Central memory CD4-positive, alpha-beta T cell (primary cell): ENCODE data around the gene WASF3.
"Not testable (repeated sequence)": the region's sequence is repeated elsewhere in the genome, so short reads cannot be mapped to it uniquely, and the experiment has no call there.

Experiments used
- DNase-seq: peaks from one replicate; pipeline ENCODE4 v3.0.0; 2022

WASF3 gene

DNA sequence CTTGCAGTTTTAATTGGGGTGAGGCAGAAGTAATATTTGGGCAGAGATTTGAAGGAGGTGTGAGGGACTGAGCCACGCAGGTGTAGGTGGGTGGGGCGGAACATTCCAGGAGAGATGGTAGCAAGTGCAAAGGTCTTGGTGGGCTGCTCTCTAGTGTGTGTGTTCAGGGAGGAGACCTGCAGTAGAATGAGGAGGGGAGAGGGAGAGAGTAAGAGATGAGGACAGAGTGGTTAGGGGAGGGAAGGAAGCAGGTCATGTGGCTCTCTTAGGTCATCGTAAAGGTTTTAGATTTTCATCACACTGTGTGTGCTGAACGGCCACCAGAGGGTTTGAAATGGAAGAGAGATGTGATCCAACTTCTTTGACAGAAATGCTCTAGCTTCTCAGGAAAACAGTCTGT lies 33.5 kb downstream of the WASF3 start:
- no peak for DNase-seq

GRCh38 chr13:26591672-26592071 lies 34.2 kb downstream of the WASF3 start:
- DNase-seq, result no peak

GRCh38 chr13:26593661-26594060 lies 36.2 kb downstream of the WASF3 start:
- no peak for DNase-seq

GRCh38 chr13:26594363-26594762 lies 36.9 kb downstream of the WASF3 start:
- no peak for DNase-seq

DNA sequence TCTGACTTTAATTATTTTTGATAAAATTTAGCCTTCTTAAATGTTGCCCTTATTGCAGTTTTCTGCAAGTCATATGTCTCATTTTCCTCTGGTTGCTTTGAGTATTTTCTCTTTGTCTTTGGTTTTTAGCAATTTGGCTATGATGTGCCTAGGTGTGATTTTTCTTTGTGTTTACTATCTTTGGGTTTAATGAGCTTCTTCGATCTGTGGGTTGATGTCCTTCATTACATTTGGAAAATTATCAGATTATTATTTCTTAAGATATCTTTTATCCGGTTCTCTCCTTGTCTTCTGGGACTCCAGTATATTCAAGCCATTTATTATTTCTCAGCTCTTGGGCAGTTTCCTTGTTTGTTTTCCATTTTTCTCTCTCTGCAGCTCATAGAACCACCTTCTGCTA lies 39.0 kb downstream of the WASF3 start:
- DNase-seq, result no peak

DNA sequence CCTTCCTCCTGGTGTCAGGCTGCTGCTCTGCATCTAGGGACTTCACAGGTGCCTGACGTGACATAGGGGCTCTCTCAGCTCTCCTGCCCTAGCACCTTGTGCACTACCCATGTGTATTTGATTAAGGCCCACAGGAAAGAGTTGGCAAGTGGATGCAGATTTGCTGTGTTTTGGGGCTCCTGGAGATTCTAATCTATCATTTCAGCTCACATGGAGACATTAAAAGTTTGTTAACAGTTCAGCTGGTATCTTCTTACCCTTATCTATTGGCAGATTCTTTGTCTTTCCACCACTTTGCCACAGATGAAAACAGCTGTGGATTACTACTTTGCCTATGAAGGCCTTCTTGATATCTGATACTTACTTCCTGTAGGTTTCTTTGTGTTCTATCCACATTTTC lies 41.9 kb downstream of the WASF3 start:
- DNase-seq, result no peak

GRCh38 chr13:26599860-26600259 lies 42.4 kb downstream of the WASF3 start:
- no peak for DNase-seq

DNA sequence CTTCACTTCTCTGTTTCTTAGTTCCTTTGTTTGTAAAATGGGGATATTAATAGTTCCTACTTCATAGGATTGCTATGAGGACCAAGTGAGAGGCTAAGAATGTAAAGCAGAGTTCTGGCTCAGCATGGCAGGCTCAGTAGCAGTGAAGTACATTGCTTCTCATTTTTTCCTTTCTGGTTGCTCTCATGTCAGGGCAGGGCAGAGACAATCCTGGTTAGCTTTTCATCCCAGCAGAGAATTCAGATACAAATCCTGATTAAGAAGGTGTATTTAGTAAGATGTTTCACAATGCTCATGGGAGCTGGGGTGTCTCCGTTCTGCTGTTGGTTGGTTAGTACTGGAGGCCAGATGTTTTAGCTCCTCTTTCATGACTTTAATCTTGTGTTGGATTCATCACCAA lies 42.9 kb downstream of the WASF3 start:
- DNase-seq, result no peak

- no peak for DNase-seq
These were observed 44.2 kb downstream of the WASF3 start for GRCh38 chr13:26601669-26602068.

DNA sequence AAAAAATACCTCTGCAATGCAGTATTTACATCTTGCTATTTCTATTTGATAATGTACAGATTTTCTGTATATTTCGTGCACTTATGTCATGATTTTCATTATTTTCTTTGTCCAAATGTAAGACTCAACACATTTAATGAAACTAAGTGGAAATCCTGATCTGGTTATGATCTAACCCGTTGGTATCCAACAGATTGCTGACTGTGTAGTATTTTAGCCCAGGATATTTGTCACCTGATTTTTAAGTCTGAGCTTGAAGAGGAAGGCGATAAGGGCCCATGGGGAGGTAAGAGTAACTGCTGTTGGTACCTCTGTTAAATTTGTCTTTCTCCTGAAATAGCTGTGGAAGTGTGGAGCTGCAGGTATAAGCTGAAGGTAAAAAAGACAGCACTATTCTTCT lies 45.3 kb downstream of the WASF3 start:
- DNase-seq, result no peak

DNA sequence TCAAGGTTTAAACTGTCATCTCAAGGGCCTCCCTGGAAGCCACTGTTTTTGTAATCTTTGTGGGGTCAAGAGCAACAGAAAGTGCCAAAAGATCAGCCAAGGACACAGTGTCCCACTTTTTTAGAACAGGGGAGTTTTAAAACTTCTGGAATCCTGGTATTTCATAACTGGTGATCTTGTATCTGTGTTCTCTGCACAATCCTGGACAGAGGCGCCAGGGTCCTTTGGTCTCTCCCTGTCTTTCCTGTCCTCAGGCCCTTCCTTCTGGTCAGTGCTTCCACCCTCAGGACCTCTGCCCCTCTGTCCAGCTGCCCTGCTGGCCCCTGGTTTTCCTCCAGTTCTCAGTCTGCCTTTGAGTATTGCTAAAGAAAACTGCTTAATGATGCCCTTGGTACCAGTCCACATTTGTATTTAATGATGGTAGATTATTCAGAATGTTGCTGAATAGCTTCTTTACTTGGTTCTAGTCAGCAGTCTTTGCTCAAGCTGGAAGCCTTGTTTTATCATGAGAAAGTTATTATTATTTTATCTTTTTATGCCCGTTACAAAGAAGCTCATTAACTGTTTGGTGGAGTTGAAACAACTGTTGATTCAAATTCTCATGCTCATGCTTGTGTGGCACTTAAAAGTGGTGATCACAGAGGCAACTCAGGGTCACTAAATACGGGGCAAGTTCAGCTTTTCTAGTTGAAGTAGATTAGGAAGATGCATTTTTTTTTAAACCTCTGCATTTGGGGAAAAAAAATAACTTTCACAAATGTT lies 47.5 kb downstream of the WASF3 start:
- no peak for DNase-seq

DNA sequence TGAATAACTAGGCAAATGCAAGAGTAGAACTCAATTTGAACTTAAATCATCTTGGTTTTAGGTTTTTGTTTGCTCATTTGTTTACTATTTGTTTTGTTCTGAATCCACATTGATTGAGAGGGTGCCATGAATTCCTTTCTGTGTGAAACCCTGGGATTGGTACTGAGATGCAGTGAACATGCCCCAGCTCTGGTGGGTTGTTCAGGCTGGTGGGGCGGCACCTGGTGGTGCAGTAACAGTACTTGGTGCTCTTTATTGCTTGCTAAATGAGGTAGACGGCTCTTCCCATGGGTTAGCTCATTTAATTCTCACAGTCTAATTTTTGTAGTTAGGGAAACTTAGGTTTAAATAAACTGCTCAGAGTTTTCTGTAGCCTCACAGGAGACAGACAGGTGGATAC lies 48.4 kb downstream of the WASF3 start:
- no peak for DNase-seq

- DNase-seq, result no peak
These were observed 49.1 kb downstream of the WASF3 start for GRCh38 chr13:26606631-26607030.

- no peak for DNase-seq
These were observed 57.2 kb downstream of the WASF3 start for GRCh38 chr13:26614721-26615120.

DNA sequence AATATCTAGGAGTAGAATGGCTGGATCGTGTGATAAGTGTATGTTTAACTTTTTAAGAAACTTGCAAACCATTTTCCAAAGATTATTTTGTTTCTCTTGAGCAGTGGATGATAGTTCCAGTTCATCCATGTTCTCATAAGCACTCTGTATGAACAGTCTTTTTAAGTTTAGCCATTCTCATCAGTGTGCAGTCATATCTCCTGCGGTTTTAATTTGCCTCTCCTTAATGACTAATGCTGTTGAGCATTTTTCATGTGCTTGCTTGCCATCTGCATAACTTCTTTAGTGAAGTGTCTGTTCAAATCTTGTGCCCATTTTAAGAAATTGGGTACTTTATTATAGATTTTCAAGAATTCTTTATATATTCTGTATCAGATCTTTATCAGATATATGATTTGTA lies 58.6 kb downstream of the WASF3 start:
- DNase-seq, result no peak

GRCh38 chr13:26618726-26619125 lies 61.2 kb downstream of the WASF3 start:
- DNase-seq, result no peak

- no peak for DNase-seq
These were observed 61.9 kb downstream of the WASF3 start for GRCh38 chr13:26619358-26619757.

GRCh38 chr13:26621731-26622401 lies 64.4 kb downstream of the WASF3 start:
- no peak for DNase-seq

DNA sequence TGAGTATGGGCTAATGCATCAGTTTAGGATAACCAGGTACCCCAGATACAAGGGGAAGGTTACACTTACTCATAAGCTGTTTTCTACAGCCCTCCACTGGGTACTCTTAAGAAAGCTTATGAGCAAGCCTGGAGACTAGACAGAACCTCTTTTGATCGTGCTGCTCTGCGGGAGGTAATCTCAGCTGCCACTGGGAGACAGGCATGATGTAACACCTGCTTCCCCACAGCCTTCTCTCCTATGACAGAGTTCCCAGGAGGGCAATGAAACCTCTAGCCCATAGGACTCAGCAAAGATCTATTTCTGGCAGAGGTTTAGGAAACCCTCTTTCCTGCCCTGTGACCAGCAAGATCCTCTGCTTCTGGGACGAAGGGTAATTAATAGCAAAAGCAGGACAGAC lies 65.6 kb downstream of the WASF3 start:
- DNase-seq, result no peak

- DNase-seq, result no peak
These were observed 67.1 kb downstream of the WASF3 start for GRCh38 chr13:26624572-26624971.

GRCh38 chr13:26626271-26626670 lies 68.8 kb downstream of the WASF3 start:
- no peak for DNase-seq

DNA sequence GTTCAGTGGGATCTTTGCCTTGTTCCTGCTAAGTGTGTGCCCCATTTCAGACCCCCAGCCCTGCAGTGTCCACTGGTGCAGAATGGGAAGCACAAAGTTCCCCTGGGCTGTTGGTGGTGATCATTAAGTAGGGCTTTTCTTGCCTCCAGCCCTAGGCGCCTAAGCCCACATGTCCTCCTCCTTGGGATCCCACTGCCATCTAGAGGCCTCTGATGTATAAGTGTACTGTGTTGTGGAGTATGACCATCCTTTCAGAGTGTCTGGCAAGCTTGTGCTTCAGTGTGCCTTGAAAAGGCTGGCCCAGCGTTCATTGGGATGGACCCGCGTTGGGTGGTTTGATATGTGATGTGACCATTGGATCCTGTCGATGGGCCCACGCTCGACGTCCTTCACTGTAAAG lies 71.2 kb downstream of the WASF3 start:
- DNase-seq, result no peak

DNA sequence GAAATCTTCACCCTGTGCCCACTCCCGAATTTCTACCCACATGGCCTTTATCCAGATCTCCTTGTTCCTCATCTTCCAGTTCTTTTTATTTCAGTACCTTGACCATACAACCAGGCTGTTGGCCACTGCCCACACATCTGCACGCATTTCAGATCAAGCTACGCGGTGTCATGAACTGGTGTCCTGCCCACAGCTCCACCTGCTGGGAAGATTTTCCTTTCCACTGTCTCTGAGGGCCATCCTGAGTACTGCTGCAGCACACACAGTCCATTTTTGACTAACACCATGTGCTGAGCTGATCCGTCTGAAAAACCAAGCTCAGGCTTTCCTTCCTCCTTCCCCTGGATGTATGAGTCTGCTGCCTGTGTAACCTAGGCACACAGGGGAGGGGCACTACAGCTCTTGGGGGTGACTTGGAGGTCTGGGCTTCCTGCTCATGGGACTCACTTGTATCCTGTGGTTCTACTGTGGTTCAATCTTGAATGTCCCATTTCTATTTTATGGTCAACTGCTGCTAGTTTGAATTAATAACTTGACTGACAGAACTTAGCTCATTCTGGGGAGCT lies 71.9 kb downstream of the WASF3 start:
- DNase-seq, result no peak

DNA sequence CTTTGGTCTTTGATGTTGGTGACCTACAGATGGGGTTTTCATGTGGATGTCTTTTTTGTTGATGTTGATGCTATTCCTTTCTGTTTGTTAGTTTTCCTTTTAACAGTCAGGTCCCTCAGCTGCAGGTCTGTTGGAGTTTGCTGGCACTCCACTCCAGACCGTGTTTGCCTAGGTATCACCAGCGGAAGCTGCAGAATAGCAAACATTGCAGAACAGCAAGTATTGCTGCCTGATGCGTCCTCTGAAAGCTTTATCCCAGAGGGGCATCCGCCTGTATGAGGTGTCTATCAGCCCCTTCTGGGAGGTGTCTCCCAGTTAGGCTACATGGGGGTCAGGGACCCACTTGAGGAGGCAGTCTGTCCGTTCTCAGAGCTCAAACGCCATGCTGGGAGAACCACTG lies 78.2 kb downstream of the WASF3 start:
- not testable (repeated sequence) for DNase-seq
